IMR-90 (cell line): ENCODE measurements around the gene CLEC16A.

Source experiments
- BHLHE40 ChIP-seq: fragments of 150-350 bp; IDR thresholded peaks from 2 replicates; pipeline ENCODE4 v1.6.1; 2016; ENCODE audit warnings: mild to moderate bottlenecking, low read depth, low read length
- CEBPB ChIP-seq: IDR thresholded peaks from 2 replicates; pipeline ENCODE4 v1.6.1; 2012; ENCODE audit warnings: low read depth, low read length, improper control_type of control experiment
- CHD1 ChIP-seq: IDR thresholded peaks from 2 replicates; pipeline ENCODE4 v1.6.1; 2012; ENCODE audit warnings: low read depth, low read length, improper control_type of control experiment
- CTCF ChIP-seq: conservative IDR thresholded peaks from 2 replicates; pipeline ENCODE4 v1.5.1; 2012; ENCODE audit warnings: mild to moderate bottlenecking, low read depth, low read length, improper control_type of control experiment
- FOS ChIP-seq: fragments of 150-350 bp; IDR thresholded peaks from 2 replicates; pipeline ENCODE4 v1.6.1; 2016; ENCODE audit warnings: low read depth, low read length
- MAFK ChIP-seq: IDR thresholded peaks from 2 replicates; pipeline ENCODE4 v1.6.1; 2012; ENCODE audit warnings: low read depth, low read length, improper control_type of control experiment
- MXI1 ChIP-seq: IDR thresholded peaks from 2 replicates; pipeline ENCODE4 v1.6.1; 2012; ENCODE audit warnings: low read depth, mild to moderate bottlenecking, low read length, moderate library complexity, borderline replicate concordance
- NFE2L2 ChIP-seq: fragments of 150-350 bp; IDR thresholded peaks from 2 replicates; pipeline ENCODE4 v1.6.1; 2016; ENCODE audit warnings: low read depth, mild to moderate bottlenecking, low read length
- POLR2A ChIP-seq: IDR thresholded peaks from 2 replicates; pipeline ENCODE4 v1.6.1; 2012; ENCODE audit warnings: mild to moderate bottlenecking, low read depth, low read length
- RAD21 ChIP-seq: IDR thresholded peaks from 2 replicates; pipeline ENCODE4 v1.6.1; 2012; ENCODE audit warnings: low read length, improper control_type of control experiment
- RFX5 ChIP-seq: IDR thresholded peaks from 2 replicates; pipeline ENCODE4 v1.8.0; 2012; ENCODE audit warnings: low read depth, mild to moderate bottlenecking, low read length, moderate library complexity
- SMC3 ChIP-seq: fragments of 150-350 bp; IDR thresholded peaks from 2 replicates; pipeline ENCODE4 v1.6.1; 2016; ENCODE audit warnings: low read depth, mild to moderate bottlenecking, antibody characterized with exemption, low read length, moderate library complexity
- TF ChIP-seq, protein P1 (sequence below): fragments of 150-350 bp; IDR thresholded peaks from 2 replicates; pipeline ENCODE4 v1.6.1; 2017; ENCODE audit warnings: mild to moderate bottlenecking, antibody characterized with exemption, low read length, low read depth
- TF ChIP-seq, protein P2 (sequence below): fragments of 150-350 bp; IDR thresholded peaks from 2 replicates; pipeline ENCODE4 v1.6.1; 2016; ENCODE audit warnings: low read depth, mild to moderate bottlenecking, low read length, moderate library complexity, borderline replicate concordance

GRCh38 chr16:11118479-11118878 is 174.1 kb downstream of the CLEC16A start:
- TF ChIP-seq SMC3 (no peak), RFX5 (no peak), RAD21 (no peak), CTCF (no peak), POLR2A (no peak), FOS (no peak), CEBPB (no peak), MAFK (no peak), MXI1 (no peak), BHLHE40 (no peak), CHD1 (no peak), NFE2L2 (no peak)
- TF ChIP-seq, protein P1, sequence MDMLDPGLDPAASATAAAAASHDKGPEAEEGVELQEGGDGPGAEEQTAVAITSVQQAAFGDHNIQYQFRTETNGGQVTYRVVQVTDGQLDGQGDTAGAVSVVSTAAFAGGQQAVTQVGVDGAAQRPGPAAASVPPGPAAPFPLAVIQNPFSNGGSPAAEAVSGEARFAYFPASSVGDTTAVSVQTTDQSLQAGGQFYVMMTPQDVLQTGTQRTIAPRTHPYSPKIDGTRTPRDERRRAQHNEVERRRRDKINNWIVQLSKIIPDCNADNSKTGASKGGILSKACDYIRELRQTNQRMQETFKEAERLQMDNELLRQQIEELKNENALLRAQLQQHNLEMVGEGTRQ: no peak
- TF ChIP-seq, protein P2, sequence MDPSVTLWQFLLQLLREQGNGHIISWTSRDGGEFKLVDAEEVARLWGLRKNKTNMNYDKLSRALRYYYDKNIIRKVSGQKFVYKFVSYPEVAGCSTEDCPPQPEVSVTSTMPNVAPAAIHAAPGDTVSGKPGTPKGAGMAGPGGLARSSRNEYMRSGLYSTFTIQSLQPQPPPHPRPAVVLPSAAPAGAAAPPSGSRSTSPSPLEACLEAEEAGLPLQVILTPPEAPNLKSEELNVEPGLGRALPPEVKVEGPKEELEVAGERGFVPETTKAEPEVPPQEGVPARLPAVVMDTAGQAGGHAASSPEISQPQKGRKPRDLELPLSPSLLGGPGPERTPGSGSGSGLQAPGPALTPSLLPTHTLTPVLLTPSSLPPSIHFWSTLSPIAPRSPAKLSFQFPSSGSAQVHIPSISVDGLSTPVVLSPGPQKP: no peak
